Activated naive CD8-positive, alpha-beta T cell treated with anti-CD3 and anti-CD28 coated beads, Interleukin-2, amount 10 ng/mL, durations not matched to agents 7 days and 5 days (primary cell): ENCODE data around the gene HMGCS2. TPM values are rescaled to one million over a fixed set of nuclear protein-coding genes. Genes with fewer than 3 reads are reported as not detected.

ENCODE experiments used
- ATAC-seq: fragments of 150-1000 bp; cut with Tn5 transposase; one replicate; pipeline ENCODE4 v1.10.0; 2021; ENCODE audit warnings: low read depth, moderate library complexity
- POLR2A ChIA-PET: fragments of 350-600 bp; sonication (Branson Sonifier 250); formaldehyde crosslinking; loops from one replicate; lab custom pipeline; 2021; ENCODE audit warnings: antibody characterized with exemption; lab: Charles Lee
- DNase-seq: peaks from one replicate; pipeline ENCODE4 v3.0.0; 2021
- H3K27ac Mint-ChIP-seq: one replicate; pipeline ENCODE4 v1.8.0; 2022; ENCODE audit warnings: mild to moderate bottlenecking, mixed read lengths
- H3K27me3 Mint-ChIP-seq: one replicate; pipeline ENCODE4 v1.8.0; 2022; ENCODE audit warnings: mild to moderate bottlenecking, moderate library complexity, mixed read lengths
- H3K36me3 Mint-ChIP-seq: one replicate; pipeline ENCODE4 v1.8.0; 2021; ENCODE audit warnings: mild to moderate bottlenecking, mixed read lengths
- H3K4me1 Mint-ChIP-seq: one replicate; pipeline ENCODE4 v1.8.0; 2021; ENCODE audit warnings: mixed read lengths
- H3K4me3 Mint-ChIP-seq: one replicate; pipeline ENCODE4 v1.8.0; 2022; ENCODE audit warnings: mild to moderate bottlenecking, moderate library complexity, mixed read lengths
- H3K9me3 Mint-ChIP-seq: one replicate; pipeline ENCODE4 v1.8.0; 2021; ENCODE audit warnings: mixed read lengths
- total RNA-seq, 2 experiments: library from RNA; stranded (reverse); gene quantifications; one replicate each; pipeline ENCODE4 v1.2.3, GENCODE V29; 2021

The HMGCS2 gene
- total RNA-seq, 2 experiments from 2014 or later = not detected

DNA sequence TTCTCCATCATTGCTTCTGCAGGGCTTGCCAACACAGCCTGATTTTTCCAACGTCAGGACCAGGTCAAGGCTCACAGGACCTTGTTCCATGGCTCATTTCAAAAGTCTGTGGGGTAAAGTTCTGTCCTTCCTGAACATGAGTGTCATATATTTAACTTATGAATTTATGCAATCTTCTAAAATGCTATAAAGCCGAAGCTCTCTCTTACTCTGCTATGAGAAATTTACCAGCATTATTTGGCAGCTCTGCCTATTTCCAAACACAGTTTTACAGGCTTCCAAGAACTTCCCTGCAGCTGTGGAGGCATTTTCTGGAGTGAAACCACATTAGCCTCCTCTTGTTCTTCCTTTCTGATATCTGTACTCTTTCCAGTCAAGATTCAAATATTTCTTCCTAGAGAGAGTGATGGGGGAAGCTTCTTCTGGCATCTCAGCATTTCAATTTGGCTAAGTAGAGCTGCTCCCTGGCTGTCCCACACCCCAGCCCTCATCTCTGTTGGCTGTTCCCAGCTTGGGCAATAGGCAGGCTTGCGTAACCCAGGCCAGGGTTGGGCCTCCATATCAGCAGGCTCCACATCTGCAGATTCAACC lies 15.6 kb upstream of the HMGCS2 start:
- Mint-ChIP-seq H3K36me3 (no peaks in the 10 kb centered on the region), H3K9me3 (no peaks in the 10 kb centered on the region), H3K4me3 (no peak overlapping the region), H3K27ac (no peak overlapping the region), H3K27me3 (peaks cover 35% of the 10 kb centered on the region), H3K4me1 (peaks cover 15% of the 10 kb centered on the region)
- ATAC-seq (no peak), DNase-seq (no peak)
- POLR2A ChIA-PET = no interaction called here

- Mint-ChIP-seq H3K27me3 (peaks cover 30% of the 10 kb centered on the region), H3K27ac (no peak overlapping the region), H3K4me3 (no peak overlapping the region), H3K36me3 (no peaks in the 10 kb centered on the region), H3K4me1 (peaks cover 15% of the 10 kb centered on the region), H3K9me3 (no peaks in the 10 kb centered on the region)
- no peak for DNase-seq
- ATAC-seq = no peak
- POLR2A ChIA-PET = no interaction called here
These were observed 14.9 kb upstream of the HMGCS2 start for GRCh38 chr1:119783354-119784185.

DNA sequence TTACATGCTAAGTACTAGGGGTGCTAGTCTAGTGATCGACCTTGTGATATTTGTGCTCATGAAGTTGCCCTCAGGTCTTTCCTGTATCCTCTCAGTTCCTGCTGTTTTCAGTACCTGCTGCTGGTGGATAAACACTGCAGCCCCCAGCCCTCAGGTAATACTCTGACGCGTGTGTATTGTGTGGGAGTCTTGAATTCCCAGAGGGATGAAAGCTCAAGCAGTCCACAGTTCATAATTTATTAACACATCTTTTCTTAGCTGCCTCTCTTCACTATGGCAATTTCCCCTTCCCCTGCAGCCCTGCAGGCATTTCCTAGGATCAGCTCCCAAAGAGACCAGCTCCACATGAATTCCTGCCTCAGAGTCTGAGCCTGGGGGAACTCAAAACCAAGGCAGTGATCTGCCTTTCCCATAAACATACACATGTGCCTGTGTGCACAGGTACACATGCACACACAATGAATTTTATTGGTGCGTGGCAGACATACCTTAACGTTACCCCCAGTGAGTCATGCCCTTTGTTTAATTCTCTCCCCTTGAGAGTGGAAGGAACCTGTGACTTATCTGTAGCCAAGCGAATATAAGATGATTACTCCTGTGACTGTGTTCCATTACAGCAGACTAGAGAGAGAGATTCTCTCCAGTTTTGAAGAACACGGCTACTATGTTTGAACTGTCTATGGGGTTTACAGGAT lies 14.1 kb upstream of the HMGCS2 start:
- ATAC-seq = no peak
- POLR2A ChIA-PET = no interaction called here
- Mint-ChIP-seq H3K4me3 (no peak overlapping the region), H3K36me3 (no peaks in the 10 kb centered on the region), H3K27me3 (peaks cover 35% of the 10 kb centered on the region), H3K4me1 (peaks cover 15% of the 10 kb centered on the region), H3K9me3 (no peaks in the 10 kb centered on the region), H3K27ac (no peak overlapping the region)
- no peak for DNase-seq

DNA sequence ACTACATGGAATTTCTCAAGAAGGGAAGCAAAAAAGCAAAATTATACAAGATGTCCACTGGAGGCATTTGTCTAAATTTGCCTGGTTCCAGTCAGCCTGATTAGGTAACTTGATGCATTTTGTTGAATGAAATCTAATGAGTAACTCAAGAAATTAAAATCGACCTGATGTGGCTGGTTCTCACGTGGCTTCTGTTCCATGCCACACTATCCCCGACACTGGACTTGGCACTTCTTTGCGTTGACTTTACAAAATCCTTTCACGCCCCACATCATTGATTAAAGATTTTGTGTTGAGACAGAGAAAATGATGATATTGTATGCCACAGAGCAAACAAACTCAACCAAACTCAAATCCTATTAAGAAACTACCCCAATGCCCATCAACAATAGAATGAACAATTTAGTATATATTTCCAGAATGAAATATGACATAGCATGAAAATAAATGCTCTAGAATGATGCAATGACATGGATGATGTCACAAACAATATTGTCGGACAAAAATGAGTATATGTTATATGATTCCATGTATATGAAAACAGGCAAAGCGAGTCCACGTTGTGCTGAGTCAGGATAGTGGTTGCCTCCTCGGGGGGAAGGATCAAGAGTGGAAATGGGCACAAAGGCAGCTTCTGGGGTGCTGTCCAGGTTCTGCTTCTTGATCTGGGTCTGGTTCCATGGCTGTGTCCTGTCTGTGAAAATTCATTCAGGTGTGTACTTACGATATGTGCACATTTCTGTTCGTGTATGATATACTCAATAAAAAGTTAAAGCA lies 12.9 kb upstream of the HMGCS2 start:
- H3K9me3 Mint-ChIP-seq = no peaks in the 10 kb centered on the region
- no peak overlapping the region for H3K27ac Mint-ChIP-seq
- no peak for DNase-seq
- H3K4me1 Mint-ChIP-seq = peaks cover 8% of the 10 kb centered on the region
- H3K4me3 Mint-ChIP-seq = no peak overlapping the region
- no peaks in the 10 kb centered on the region for H3K36me3 Mint-ChIP-seq
- POLR2A ChIA-PET = no interaction called here
- no peak for ATAC-seq
- H3K27me3 Mint-ChIP-seq = peaks cover 36% of the 10 kb centered on the region

GRCh38 chr1:119779869-119780356 lies 11.2 kb upstream of the HMGCS2 start:
- H3K27me3 Mint-ChIP-seq = peaks cover 29% of the 10 kb centered on the region
- H3K27ac Mint-ChIP-seq = no peak overlapping the region
- no peaks in the 10 kb centered on the region for H3K36me3 Mint-ChIP-seq
- H3K4me3 Mint-ChIP-seq = no peak overlapping the region
- H3K9me3 Mint-ChIP-seq = no peaks in the 10 kb centered on the region
- peaks cover 2% of the 10 kb centered on the region for H3K4me1 Mint-ChIP-seq
- POLR2A ChIA-PET = no interaction called here
- DNase-seq = no peak
- no peak for ATAC-seq

DNA sequence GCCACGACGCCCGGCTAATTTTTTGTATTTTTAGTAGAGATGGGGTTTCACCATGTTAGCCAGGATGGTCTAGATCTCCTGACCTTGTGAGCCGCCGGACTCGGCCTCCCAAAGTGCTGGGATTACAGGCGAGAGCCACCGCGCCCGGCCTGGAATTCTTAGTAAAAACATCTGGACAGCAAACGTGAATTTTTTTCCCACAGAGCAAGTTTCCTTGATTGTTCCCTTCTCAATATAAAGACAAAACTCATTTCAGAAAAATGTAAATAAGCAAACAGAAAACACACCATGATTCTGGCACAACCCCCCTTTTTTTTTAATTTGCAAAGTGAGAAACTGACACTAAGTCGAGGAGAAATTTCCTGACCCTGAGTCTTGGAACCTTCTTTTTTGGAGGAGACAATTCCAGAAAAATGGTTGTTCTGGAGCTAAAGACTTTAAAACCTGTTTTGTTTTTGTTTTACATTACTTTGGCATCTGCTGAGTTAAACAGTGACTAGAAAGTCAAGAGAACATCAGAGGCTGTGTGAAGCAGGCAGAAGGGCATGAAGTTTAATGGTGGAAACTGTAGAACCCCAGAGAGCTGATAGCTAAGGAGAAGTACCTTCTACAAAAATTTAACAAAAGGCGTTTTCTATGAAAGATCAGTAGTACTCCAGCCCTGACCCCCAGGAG lies 10.3 kb upstream of the HMGCS2 start:
- POLR2A ChIA-PET = no interaction called here
- H3K4me1 Mint-ChIP-seq = peaks cover 2% of the 10 kb centered on the region
- H3K36me3 Mint-ChIP-seq = no peaks in the 10 kb centered on the region
- no peaks in the 10 kb centered on the region for H3K9me3 Mint-ChIP-seq
- no peak overlapping the region for H3K27ac Mint-ChIP-seq
- H3K27me3 Mint-ChIP-seq = peaks cover 28% of the 10 kb centered on the region
- no peak for ATAC-seq
- H3K4me3 Mint-ChIP-seq = no peak overlapping the region
- no peak for DNase-seq

DNA sequence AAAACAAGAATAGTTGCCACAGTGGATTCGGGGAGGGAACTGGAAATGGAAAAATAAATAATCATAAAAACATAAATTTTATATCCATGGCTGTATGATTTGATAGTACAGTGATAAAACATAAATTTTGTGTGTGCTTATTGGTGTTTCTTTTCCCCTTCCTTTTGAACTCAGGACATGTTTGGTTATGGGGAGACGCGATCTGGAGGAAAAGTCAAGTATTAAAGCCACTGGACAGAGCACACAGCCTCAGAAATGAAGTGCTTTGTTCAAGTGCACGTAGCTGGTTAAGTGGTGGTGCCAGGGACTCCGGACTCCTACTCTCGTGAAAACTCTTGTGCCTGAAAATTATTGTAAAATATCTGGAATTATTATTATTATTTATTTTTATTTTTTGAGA lies 9.7 kb upstream of the HMGCS2 start:
- DNase-seq (no peak), ATAC-seq (no peak)
- Mint-ChIP-seq H3K36me3 (no peaks in the 10 kb centered on the region), H3K4me3 (no peak overlapping the region), H3K27me3 (peaks cover 28% of the 10 kb centered on the region), H3K4me1 (no peaks in the 10 kb centered on the region), H3K9me3 (no peaks in the 10 kb centered on the region), H3K27ac (no peak overlapping the region)
- POLR2A ChIA-PET = no interaction called here

DNA sequence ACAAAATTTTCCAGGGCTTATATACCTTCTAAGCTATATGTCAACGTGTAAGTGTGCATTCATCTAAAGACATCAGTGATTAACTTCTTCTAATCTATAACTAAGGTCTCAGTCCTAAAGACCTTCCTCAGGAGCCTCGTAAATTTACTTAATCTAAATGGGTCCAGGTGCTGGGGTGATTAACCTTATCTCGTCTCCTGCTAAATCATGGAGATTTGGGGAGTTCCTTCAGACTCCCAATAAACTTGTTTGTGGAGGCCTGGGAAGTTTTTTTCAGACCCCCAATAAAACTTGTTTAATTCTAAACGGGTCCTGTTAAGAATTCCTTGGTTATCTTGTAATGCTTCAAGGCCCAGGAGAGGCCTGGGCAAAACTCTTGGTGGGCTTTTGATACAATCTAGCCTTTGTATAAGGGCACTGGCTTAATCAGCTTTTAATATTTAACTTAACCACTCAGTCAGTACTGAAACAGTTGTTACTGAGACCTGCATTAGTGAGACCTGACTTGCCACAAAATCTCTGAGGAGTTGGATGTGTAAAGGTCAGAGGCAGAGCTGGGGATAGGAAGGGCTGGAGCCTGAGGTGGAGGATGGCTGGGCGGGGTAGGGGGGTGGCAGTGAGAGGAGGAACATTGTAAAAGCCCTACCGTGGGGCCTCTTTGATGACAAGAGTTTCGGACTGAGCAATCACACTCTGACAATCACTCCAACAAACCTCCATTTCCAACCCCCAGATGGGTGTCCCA lies 6.2 kb upstream of the HMGCS2 start:
- Mint-ChIP-seq H3K4me3 (no peak overlapping the region), H3K4me1 (no peaks in the 10 kb centered on the region), H3K27me3 (peaks cover 18% of the 10 kb centered on the region), H3K27ac (no peak overlapping the region), H3K36me3 (no peaks in the 10 kb centered on the region), H3K9me3 (no peaks in the 10 kb centered on the region)
- DNase-seq (no peak), ATAC-seq (no peak)
- POLR2A ChIA-PET = no interaction called here

GRCh38 chr1:119773711-119774241 lies 5.1 kb upstream of the HMGCS2 start:
- Mint-ChIP-seq H3K4me1 (no peaks in the 10 kb centered on the region), H3K27me3 (peaks cover 20% of the 10 kb centered on the region), H3K36me3 (no peaks in the 10 kb centered on the region), H3K27ac (no peak overlapping the region), H3K4me3 (no peak overlapping the region), H3K9me3 (no peaks in the 10 kb centered on the region)
- DNase-seq (no peak), ATAC-seq (no peak)
- POLR2A ChIA-PET = no interaction called here

GRCh38 chr1:119772298-119772697 lies 3.6 kb upstream of the HMGCS2 start:
- Mint-ChIP-seq H3K27ac (no peak overlapping the region), H3K27me3 (peaks cover 19% of the 10 kb centered on the region), H3K4me3 (no peak overlapping the region), H3K36me3 (no peaks in the 10 kb centered on the region), H3K9me3 (no peaks in the 10 kb centered on the region), H3K4me1 (peaks cover 2% of the 10 kb centered on the region)
- DNase-seq (no peak), ATAC-seq (no peak)
- POLR2A ChIA-PET = no interaction called here

DNA sequence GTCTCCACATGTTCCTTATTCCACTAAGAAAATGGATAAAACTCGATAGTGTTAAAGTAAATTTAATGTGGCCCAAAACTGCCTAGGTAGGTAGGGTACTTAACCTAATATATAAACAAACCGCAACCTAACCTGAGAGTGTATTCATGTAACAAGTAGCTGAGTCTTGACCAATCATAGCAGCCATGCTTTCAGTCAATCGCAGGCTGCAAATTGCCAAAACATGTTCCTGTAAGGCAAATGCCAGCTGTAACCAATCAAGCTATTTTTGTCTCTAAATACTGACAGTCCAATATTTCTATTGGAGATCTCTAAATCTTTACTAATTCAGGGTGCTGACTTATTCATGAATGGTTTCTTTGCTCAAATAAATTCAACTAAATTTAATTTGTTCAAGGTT lies 3.1 kb upstream of the HMGCS2 start:
- Mint-ChIP-seq H3K4me1 (peaks cover 4% of the 10 kb centered on the region), H3K4me3 (no peak overlapping the region), H3K27ac (no peak overlapping the region), H3K27me3 (peaks cover 24% of the 10 kb centered on the region), H3K36me3 (no peaks in the 10 kb centered on the region), H3K9me3 (no peaks in the 10 kb centered on the region)
- POLR2A ChIA-PET = no interaction called here
- DNase-seq (no peak), ATAC-seq (no peak)

- Mint-ChIP-seq H3K27me3 (peaks cover 31% of the 10 kb centered on the region), H3K27ac (no peak overlapping the region), H3K36me3 (no peaks in the 10 kb centered on the region)
These were observed 2.3 kb upstream of the HMGCS2 start for GRCh38 chr1:119771016-119771415.

More at GRCh38 chr1:119771016-119771415, 2.3 kb upstream of the HMGCS2 start:
- H3K4me1 Mint-ChIP-seq = peaks cover 4% of the 10 kb centered on the region
- H3K4me3 Mint-ChIP-seq = no peak overlapping the region
- DNase-seq (no peak), ATAC-seq (no peak)
- no peaks in the 10 kb centered on the region for H3K9me3 Mint-ChIP-seq
- POLR2A ChIA-PET = no interaction called here
